NCI-H2029 (cell line): ENCODE measurements around the gene ARHGAP8.
"Not testable (repeated sequence)": the region's sequence is repeated elsewhere in the genome, so short reads cannot be mapped to it uniquely, and the experiment has no call there.

Source experiments
- DNase-seq: peaks from one replicate; lab custom pipeline; 2025; lab: John Stamatoyannopoulos, UW

ARHGAP8 gene

DNA sequence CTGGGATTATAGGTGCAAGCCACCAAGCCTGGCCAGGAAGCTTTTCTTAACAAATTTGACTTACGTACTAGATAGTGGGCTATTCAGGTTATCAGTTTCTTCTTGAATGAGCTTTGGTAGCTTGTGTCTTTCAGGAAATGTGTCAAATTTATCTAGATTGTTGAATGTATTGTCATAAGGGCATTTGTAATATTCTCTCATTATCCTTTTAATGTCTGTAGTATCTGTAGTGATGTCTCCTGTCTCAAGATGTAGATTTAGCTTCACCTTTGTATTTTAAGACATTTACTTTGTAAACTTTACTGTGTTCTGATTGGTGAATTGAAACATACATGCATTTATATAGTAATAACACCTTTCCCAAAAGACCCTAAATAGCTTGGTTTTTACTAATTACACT is 20.7 kb downstream of the ARHGAP8 start:
- no peak for DNase-seq

DNA sequence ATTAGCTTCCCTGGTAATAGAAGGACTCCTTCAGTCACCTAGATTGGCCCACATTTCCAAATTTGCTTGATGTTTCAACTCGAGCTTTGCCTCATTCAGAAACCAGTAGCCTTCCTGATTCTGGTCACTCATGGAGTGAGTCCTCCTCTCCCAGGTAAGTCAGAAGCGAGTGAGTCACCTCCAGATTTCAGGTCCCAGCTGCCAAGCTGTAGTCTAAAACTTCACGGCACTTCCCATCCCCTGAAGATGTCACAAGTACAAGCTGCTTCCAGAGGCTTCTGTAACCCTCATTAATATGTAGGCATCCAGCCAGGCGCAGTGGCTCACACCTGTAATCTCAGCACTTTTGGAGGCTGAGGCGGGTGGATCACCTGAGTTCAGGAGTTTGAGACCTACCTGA is 23.5 kb downstream of the ARHGAP8 start:
- no peak for DNase-seq

- no peak for DNase-seq
Observed at GRCh38 chr22:44776605-44777363, 24.4 kb downstream of the ARHGAP8 start.

GRCh38 chr22:44777364-44777755 is 25.0 kb downstream of the ARHGAP8 start:
- DNase-seq: no peak

DNA sequence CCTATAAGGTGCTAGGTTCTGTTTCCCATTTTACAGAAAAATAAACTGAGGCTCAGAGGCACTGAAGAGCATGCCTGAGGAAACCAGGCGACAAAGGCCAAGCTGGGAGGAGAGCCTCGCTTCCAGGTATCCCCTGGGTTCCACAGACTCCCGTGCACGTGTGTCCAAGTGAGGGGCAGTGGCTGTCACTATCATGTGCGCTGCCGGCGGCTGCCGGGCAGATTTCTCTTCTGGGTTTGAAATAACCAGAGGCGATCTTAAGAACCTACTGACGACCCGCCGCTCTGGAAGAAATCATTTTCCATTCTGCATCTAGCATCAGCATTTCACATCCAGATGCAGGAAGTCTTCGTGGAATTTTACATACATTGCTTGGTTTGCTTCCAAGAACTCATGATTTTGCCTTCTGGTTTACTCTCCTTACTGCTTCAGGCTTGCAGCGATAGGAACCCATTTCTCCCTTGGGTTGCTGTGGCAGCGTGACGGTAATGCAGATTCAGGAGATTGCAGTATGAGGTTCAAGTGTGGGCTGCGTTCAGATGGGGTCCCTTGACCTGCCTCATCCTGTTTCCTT is 28.6 kb downstream of the ARHGAP8 start:
- no peak for DNase-seq

GRCh38 chr22:44782363-44782963 is 30.1 kb downstream of the ARHGAP8 start:
- DNase-seq: no peak

- DNase-seq: no peak
Observed at GRCh38 chr22:44783091-44783490, 30.7 kb downstream of the ARHGAP8 start.

DNA sequence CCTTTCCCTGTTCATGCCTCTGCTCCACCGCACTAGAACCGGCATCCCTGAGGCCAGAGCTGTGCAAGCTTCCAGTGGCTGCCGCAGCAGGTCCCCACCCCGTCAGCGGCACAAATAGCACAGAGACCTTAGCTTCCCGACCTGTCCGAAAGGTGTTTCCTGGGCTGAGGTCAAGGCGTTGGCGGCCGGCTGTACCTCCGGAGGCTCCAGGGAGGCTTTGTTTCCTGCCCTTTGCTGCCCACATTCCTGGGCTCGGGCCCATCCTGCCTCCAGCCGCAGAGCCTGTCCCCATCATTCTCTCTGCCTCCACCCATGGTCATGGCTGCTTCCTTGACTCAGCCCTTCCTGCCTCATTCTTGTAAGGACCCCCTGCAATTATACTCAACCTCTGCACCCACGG is 31.2 kb downstream of the ARHGAP8 start:
- DNase-seq: no peak

DNA sequence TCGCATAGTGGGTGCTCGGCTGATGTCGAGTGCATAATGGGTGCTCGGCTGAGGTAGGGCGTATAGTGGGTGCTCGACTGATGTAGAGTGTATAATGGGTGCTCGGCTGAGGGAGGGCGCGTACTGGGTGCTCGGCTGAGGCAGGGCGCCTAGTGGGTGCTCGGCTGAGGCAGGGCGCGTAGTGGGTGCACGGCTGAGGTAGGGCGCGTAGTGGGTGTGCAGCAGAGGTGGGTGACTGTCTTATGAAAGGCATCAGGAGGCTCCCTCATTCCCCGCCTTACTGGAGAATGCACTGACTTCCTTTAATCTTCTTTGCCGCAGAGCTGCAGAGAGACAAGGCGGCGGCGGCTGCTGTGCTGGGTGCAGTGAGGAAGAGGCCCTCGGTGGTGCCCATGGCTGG is 33.8 kb downstream of the ARHGAP8 start:
- DNase-seq: no peak

DNA sequence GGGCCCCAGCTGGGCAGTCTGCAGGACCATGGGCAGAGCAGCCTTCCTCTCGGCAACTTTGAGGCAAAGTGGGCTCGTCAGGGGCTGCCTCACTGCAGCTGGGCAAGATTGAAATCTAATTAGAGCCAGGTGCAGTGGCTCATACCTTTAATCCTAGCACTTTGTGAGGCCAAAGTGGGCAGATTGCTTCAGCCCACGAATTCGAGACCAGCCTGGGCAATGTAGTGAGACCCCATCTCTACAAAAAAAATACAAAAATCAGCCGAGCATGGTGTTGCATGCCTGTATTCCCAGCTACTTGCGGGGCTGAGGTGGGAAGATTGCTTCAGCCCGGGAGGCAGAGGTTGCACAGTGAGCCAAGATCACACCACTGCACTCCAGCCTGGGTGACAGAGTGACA is 34.2 kb downstream of the ARHGAP8 start:
- DNase-seq: no peak

DNA sequence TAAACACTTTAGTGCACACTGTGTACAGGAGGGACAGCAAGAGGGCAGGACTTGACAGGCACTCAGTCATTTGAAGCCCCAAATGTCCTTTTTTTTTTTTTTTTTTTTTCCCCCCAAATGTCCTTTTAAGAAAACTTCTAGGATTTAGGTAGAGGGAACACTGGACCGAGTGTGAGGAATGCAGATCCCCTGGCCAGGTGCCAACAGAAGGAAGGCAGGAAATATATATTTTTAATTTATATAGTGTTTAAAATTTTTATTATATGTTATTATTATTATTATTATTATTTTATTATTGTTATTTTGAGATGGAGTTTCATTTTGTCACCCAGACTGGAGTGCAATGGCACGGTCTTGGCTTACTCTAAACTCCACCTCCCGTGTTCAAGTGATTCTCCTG is 35.5 kb downstream of the ARHGAP8 start:
- DNase-seq: no peak

GRCh38 chr22:44793106-44793505 is 40.7 kb downstream of the ARHGAP8 start:
- no peak for DNase-seq

GRCh38 chr22:44793506-44794172 is 41.3 kb downstream of the ARHGAP8 start:
- no peak for DNase-seq

GRCh38 chr22:44795701-44796630 is 43.6 kb downstream of the ARHGAP8 start:
- DNase-seq: no peak

- DNase-seq: no peak
Observed at GRCh38 chr22:44797181-44797725, 44.9 kb downstream of the ARHGAP8 start.

DNA sequence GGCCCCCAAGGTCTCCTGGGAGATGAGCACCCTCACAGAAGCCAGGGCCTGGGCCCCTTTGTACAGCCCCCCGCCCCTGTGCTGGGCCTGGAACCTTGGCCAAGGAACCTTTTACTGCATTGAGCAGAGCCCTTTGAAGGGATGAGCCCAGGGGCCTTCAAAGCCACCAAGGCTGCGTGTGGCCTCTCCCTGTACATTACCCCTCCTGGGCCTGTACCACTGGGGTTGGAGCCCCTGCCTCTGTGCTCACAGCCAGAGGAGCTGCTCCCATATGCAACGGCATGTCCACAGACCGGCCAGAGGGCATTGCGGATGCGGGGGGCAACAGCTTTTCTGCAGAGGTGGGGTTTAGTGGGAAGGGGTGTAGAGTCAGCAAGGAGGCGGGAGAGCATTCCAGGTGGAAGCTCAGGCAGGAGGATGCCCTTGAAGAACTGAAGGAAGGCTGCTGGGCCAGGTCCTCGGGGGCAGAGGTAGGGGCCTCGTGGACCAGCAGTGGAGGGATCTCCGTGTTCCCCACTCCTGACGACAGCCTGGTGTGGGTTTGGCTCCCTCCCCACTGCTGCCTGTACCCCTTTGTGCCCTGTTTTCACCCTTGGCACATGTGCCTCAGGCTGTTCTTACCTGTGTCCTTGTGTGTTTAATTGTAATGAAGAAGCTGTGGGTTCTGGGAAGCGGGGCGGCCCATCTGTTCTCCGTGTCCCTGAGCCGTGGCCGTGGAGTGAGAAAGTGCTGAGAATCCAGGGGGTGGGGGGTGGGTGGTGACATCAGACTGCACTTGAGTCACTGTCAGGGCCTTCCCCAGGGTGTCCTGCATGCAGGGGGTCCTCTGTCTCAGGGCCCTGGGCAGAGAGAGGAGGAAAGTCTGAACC is 46.9 kb downstream of the ARHGAP8 start:
- no peak for DNase-seq

DNA sequence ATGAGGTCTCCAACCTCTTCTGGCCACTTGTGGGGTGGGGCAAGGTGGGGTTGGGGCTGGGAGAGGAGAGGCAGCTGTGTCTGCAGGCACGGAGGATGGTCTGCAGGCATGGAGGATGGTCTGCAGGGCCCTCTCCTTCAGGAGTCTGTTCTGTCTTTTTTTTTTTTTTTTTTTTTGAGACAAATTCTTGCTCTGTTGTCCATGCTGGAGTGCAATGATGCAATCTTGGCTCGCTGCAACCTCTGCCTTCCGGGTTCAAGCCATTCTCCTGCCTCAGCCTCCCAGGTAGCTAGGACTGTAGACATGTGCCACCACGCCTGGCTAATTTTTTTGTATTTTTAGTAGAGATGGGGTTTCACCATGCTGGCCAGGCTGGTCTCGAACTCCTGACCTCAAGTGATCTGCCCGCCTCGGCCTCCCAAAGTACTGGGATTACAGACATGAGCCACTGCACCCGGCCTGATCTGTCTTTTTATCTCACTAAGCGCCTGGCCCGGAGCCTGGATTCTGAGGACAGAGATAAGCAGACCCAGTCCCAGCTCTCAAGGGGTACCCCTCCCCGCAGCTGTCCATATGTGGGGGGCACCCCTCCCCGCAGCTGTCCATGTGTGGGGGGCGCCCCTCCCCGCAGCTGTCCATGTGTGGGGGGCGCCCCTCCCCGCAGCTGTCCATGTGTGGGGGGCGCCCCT is 47.7 kb downstream of the ARHGAP8 start:
- DNase-seq: not testable (repeated sequence)

- no peak for DNase-seq
Observed at GRCh38 chr22:44801476-44801875, 49.1 kb downstream of the ARHGAP8 start.

- no peak for DNase-seq
Observed at GRCh38 chr22:44802071-44802700, 49.8 kb downstream of the ARHGAP8 start.
